Measurements from ENCODE around the gene ZNF700.
"Not testable (repeated sequence)": the region's sequence is repeated elsewhere in the genome, so short reads cannot be mapped to it uniquely, and the experiment has no call there.

Gene ZNF700

GRCh38 chr19:11931051-11931450 lies 6.1 kb downstream of the ZNF700 start:
- H3K4me3 ChIP-seq (ENCODE audit: low read depth, low read length), result no peak overlapping the region
- no peak for TF ChIP-seq CTCF (IDR thresholded peaks at IDR 0.05; ENCODE audit: borderline replicate concordance, insufficient read depth, low read depth, low read length)

DNA sequence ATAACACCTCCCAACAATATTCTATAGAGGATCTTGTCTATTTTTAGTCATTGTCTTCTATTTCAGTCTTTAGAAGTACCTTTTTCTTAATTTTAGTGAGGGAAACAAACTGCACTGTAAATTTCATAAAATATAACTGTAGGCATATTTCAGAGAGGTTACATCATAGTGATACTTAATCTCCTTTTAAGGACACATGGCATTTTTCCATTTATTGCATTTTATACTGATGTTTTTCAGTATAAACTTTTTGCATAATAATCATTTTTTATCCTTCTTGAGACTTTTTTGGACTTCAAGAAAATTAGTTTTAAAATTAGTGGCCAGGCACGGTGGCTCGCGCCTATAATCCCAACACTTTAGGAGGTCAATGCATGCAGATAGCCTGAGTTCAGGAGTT lies 6.6 kb downstream of the ZNF700 start:
- H3K4me3 ChIP-seq (ENCODE audit: low read depth, low read length), result no peak overlapping the region
- TF ChIP-seq CTCF (IDR thresholded peaks at IDR 0.05; ENCODE audit: borderline replicate concordance, insufficient read depth, low read depth, low read length), result no peak

DNA sequence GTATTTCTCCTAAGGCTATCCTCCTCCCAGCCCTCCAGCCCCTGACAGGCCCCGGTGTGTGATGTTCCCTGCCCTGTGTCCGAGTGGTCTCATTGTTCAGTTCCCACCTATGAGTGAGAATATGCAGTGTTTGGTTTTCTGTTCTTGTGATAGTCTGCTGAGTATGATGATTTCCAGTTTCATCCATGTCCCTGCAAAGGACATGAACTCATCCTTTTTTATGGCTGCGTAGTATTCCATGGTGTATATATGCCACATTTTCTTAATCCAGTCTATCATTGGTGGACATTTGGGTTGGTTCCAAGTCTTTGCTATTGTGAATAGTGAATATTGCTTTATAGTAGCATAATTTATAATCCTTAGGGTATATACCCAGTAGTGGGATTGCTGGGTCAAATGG lies 10.9 kb downstream of the ZNF700 start:
- H3K4me3 ChIP-seq (ENCODE audit: low read depth, low read length), result not testable (repeated sequence)

DNA sequence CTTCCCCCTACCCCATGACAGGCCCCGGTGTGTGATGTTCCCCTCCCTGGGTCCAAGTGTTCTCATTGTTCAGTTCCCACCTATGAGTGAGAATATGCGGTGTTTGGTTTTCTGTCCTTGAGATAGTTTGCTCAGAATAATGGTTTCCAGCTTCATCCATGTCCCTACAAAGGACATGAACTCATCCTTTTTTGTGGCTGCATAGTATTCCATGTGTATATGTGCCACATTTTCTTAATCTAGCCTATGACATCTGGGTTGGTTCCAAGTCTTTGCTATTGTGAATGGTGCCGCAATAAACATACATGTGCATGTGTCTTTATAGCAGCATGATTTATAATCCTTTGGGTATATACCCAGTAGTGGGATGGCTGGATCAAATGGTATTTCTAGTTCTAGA lies 13.5 kb downstream of the ZNF700 start:
- not testable (repeated sequence) for H3K4me3 ChIP-seq (ENCODE audit: low read depth, low read length)

DNA sequence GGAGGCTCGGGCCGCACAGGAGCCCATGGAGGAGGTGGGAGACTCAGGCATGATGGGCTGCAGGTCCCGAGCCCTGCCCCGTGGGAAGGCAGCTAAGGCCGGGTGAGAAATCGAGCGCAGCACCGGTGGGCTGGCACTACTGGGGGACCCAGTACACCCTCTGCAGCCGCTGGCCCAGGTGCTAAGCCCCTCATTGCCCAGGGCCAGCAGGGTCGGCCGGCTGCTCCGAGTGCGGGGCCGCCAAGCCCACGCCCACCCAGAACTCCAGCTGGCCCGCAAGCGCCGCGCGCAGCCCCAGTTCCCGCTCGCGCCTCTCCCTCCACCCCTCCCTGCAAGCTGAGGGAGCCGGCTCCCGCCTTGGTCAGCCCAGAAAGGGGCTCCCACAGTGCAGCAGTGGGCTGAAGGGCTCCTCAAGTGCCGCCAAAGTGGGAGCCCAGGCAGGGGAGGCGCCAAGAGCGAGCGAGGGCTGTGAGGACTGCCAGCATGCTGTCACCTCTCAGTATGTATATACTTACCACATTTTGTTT lies 16.5 kb downstream of the ZNF700 start:
- not testable (repeated sequence) for H3K4me3 ChIP-seq (ENCODE audit: low read depth, low read length)

GRCh38 chr19:11942008-11942842 lies 17.3 kb downstream of the ZNF700 start:
- H3K4me3 ChIP-seq (ENCODE audit: low read depth, low read length), result no peak overlapping the region
- TF ChIP-seq CTCF (IDR thresholded peaks at IDR 0.05; ENCODE audit: borderline replicate concordance, insufficient read depth, low read depth, low read length), result no peak

GRCh38 chr19:11942843-11943108 lies 17.9 kb downstream of the ZNF700 start:
- no peak for TF ChIP-seq CTCF (IDR thresholded peaks at IDR 0.05; ENCODE audit: borderline replicate concordance, insufficient read depth, low read depth, low read length)
- H3K4me3 ChIP-seq (ENCODE audit: low read depth, low read length), result no peak overlapping the region

GRCh38 chr19:11944656-11945055 lies 19.7 kb downstream of the ZNF700 start:
- H3K4me3 ChIP-seq (ENCODE audit: low read depth, low read length), result no peak overlapping the region
- TF ChIP-seq CTCF (IDR thresholded peaks at IDR 0.05; ENCODE audit: borderline replicate concordance, insufficient read depth, low read depth, low read length), result no peak

DNA sequence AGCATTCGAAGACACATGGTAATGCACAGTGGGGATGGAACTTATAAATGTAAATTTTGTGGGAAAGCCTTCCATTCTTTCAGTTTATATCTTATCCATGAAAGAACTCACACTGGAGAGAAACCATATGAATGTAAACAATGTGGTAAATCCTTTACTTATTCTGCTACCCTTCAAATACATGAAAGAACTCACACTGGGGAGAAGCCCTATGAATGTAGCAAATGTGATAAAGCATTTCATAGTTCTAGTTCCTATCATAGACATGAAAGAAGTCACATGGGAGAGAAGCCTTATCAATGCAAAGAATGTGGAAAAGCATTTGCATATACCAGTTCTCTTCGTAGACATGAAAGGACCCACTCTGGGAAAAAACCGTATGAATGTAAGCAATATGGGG lies 23.7 kb downstream of the ZNF700 start:
- H3K4me3 ChIP-seq (ENCODE audit: low read depth, low read length), result no peak overlapping the region
- TF ChIP-seq CTCF (IDR thresholded peaks at IDR 0.05; ENCODE audit: borderline replicate concordance, insufficient read depth, low read depth, low read length), result no peak
